ENCODE measurements around the gene HIVEP3. TPM values are rescaled to one million over a fixed set of nuclear protein-coding genes. Genes with fewer than 3 reads are reported as not detected.

Gene HIVEP3
- total and polyA plus RNA-seq, 3 experiments from 2014 or later, result 15.1 to 24.0 (median 23.0) TPM

GRCh38 chr1:41650028-41650880 is 268.5 kb downstream of the HIVEP3 start:
- no peaks in the 10 kb centered on the region for H3K27me3 ChIP-seq (ENCODE audit: insufficient read depth, low read length, poor library complexity, severe bottlenecking)
- H3K36me3 Mint-ChIP-seq, result no peaks in the 10 kb centered on the region
- peaks cover 22 to 41% (median 33%) of the 10 kb centered on the region in 3 donors for H3K4me1 Mint-ChIP-seq
- H3K9me3 Mint-ChIP-seq, result no peaks in the 10 kb centered on the region
- no peaks in the 10 kb centered on the region for H3K36me3 ChIP-seq (ENCODE audit: insufficient read depth, low read length)
- H3K4me1 ChIP-seq (ENCODE audit: insufficient read depth, low read length), result peaks cover 13% of the 10 kb centered on the region
- H3K27ac ChIP-seq (ENCODE audit: low read depth, low read length), result no peak overlapping the region
- H3K4me3 ChIP-seq (ENCODE audit: low read length), result no peak overlapping the region
- ChIA-PET POLR2A (no interaction called here), CTCF (interaction anchor here (0.7 kb wide), 1 partner anchor 155 kb away, joined by 3 read pairs; no protein-coding TSS in a partner anchor)
- peak overlapping the region in 5 of 8 donors; percentile 12 to 78 (median 45) for H3K27ac Mint-ChIP-seq
- H3K27me3 Mint-ChIP-seq, result no peaks in the 10 kb centered on the region
- H3K4me3 Mint-ChIP-seq, result peak overlapping the region in 3 of 7 donors; percentile 17 to 68 (median 48)
- no peaks in the 10 kb centered on the region for H3K9me3 ChIP-seq (ENCODE audit: low read length)
- peak in 1 of 5 donors; percentile 16 for DNase-seq

GRCh38 chr1:41649396-41650027 is 269.2 kb downstream of the HIVEP3 start:
- Mint-ChIP-seq H3K9me3 (no peaks in the 10 kb centered on the region), H3K36me3 (no peaks in the 10 kb centered on the region), H3K4me3 (peak overlapping the region in 1 of 7 donors; percentile 41), H3K4me1 (peaks cover 22 to 35% (median 29%) of the 10 kb centered on the region in 3 donors), H3K27ac (peak overlapping the region in 2 of 8 donors; percentile 35 to 72), H3K27me3 (no peaks in the 10 kb centered on the region)
- CTCF ChIA-PET, result no interaction called here
- no peaks in the 10 kb centered on the region for H3K9me3 ChIP-seq (ENCODE audit: low read length)
- no peak overlapping the region for H3K27ac ChIP-seq (ENCODE audit: low read depth, low read length)
- DNase-seq, result no peak
- peaks cover 13% of the 10 kb centered on the region for H3K4me1 ChIP-seq (ENCODE audit: insufficient read depth, low read length)
- no peak overlapping the region for H3K4me3 ChIP-seq (ENCODE audit: low read length)
- POLR2A ChIA-PET, result no interaction called here
- no peaks in the 10 kb centered on the region for H3K36me3 ChIP-seq (ENCODE audit: insufficient read depth, low read length)
- no peaks in the 10 kb centered on the region for H3K27me3 ChIP-seq (ENCODE audit: insufficient read depth, low read length, poor library complexity, severe bottlenecking)

DNA sequence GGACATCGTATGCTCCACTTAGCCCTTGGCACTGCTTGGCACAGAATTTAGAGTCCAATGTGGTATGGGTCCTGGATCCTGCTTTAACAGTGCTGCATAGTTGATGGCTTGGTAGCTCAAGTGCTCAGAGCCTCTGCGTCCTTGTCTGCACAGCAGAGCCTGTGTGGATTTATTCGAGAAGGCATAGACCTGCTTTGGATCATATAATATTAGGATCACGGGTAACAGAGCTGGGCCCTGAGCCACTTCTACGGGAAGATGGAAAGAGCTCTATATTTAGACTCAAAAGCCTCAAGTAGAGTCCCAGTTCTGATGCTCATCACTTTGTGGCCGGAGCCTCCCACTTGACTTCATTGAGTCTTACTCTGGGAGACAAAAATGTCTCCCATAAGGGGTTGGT is 269.9 kb downstream of the HIVEP3 start:
- Histone ChIP-seq H3K27ac (ENCODE audit: low read depth, low read length) (no peak overlapping the region), H3K4me1 (ENCODE audit: insufficient read depth, low read length) (peaks cover 13% of the 10 kb centered on the region), H3K4me3 (ENCODE audit: low read length) (no peak overlapping the region), H3K36me3 (ENCODE audit: insufficient read depth, low read length) (no peaks in the 10 kb centered on the region), H3K27me3 (ENCODE audit: insufficient read depth, low read length, poor library complexity, severe bottlenecking) (no peaks in the 10 kb centered on the region), H3K9me3 (ENCODE audit: low read length) (no peaks in the 10 kb centered on the region)
- no peaks in the 10 kb centered on the region for H3K36me3 Mint-ChIP-seq
- CTCF ChIA-PET, result no interaction called here
- DNase-seq, result no peak
- H3K4me3 Mint-ChIP-seq, result no peak overlapping the region
- H3K27ac Mint-ChIP-seq, result no peak overlapping the region
- H3K27me3 Mint-ChIP-seq, result no peaks in the 10 kb centered on the region
- peaks cover 22 to 33% (median 26%) of the 10 kb centered on the region in 3 donors for H3K4me1 Mint-ChIP-seq
- POLR2A ChIA-PET, result no interaction called here
- no peaks in the 10 kb centered on the region for H3K9me3 Mint-ChIP-seq

DNA sequence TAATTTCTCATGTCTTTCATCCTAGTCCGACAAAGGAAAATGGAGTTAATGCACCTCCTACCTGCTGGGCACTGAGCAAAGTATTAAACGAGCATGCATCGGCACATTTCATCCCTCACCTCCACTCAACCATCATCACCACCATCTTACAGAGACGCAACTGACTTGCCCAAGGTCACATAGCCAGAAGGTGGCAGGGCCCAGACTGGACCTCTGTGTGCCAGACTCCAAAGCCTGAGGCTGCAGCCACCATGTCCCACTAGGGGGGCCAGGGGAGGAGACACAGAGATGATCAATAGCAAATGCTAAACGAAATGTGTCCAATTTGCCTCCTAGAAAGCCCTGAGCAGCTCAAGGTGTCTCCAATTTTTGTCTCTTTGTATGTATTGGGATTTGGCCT is 270.5 kb downstream of the HIVEP3 start:
- Histone ChIP-seq H3K27ac (ENCODE audit: low read depth, low read length) (no peak overlapping the region), H3K27me3 (ENCODE audit: insufficient read depth, low read length, poor library complexity, severe bottlenecking) (no peaks in the 10 kb centered on the region), H3K36me3 (ENCODE audit: insufficient read depth, low read length) (no peaks in the 10 kb centered on the region), H3K4me1 (ENCODE audit: insufficient read depth, low read length) (peaks cover 13% of the 10 kb centered on the region), H3K9me3 (ENCODE audit: low read length) (no peaks in the 10 kb centered on the region), H3K4me3 (ENCODE audit: low read length) (no peak overlapping the region)
- ChIA-PET POLR2A (no interaction called here), CTCF (no interaction called here)
- no peak overlapping the region for H3K4me3 Mint-ChIP-seq
- H3K4me1 Mint-ChIP-seq, result peaks cover 20 to 30% (median 22%) of the 10 kb centered on the region in 3 donors
- no peak for DNase-seq
- H3K27me3 Mint-ChIP-seq, result no peaks in the 10 kb centered on the region
- no peaks in the 10 kb centered on the region for H3K36me3 Mint-ChIP-seq
- H3K27ac Mint-ChIP-seq, result peak overlapping the region in 1 of 8 donors; percentile 49
- H3K9me3 Mint-ChIP-seq, result no peaks in the 10 kb centered on the region

DNA sequence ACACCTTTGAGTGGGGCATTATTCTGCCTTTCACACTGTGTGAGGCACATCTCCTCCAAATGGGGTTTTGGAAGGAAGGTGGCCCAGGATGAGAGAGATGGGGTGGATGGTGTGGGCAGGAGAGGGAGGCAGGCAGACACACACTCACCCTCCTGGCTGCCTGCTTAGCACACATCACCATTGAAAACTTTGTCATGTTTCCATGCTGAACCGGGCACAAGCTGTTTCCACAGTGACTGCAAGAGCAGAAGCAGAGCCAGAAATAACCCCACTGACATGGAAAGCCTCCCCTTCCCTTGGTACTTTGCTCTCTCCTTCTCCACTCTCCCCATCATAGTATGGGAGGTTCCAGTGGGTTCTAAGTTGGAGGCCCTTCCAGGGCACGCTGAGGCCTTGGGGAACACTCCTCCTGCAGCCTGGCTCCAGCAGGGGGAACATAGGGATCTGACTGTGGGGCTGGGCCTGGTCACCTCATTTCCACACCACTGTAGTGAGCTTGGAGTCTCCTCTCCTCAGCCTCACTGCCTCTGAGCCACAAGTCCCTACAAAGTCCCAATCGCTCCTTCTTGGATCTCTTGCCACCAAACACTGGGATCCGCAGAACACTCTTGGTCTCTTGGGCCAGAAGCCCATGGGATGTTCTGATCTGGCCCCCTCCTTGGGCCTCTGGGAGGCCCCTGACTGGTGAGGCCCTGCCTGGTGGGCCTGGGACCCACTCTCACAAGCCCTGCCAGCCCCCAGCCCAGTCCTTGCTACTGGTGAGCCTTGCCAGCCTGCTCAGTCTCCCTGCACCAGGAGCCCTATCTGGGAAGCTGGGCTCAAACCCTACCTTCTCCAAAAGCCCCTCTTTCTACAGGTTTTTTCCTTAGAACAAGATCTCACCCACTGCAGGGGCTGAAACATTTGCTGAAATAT is 271.2 kb downstream of the HIVEP3 start:
- CTCF ChIA-PET, result no interaction called here
- POLR2A ChIA-PET, result no interaction called here
- Mint-ChIP-seq H3K36me3 (no peaks in the 10 kb centered on the region), H3K4me3 (no peak overlapping the region), H3K27ac (peak overlapping the region in 1 of 8 donors; percentile 38), H3K4me1 (peaks cover 17 to 24% (median 22%) of the 10 kb centered on the region in 3 donors), H3K9me3 (no peaks in the 10 kb centered on the region), H3K27me3 (no peaks in the 10 kb centered on the region)
- H3K36me3 ChIP-seq (ENCODE audit: insufficient read depth, low read length), result no peaks in the 10 kb centered on the region
- no peak overlapping the region for H3K27ac ChIP-seq (ENCODE audit: low read depth, low read length)
- H3K4me1 ChIP-seq (ENCODE audit: insufficient read depth, low read length), result peaks cover 13% of the 10 kb centered on the region
- H3K27me3 ChIP-seq (ENCODE audit: insufficient read depth, low read length, poor library complexity, severe bottlenecking), result no peaks in the 10 kb centered on the region
- no peak overlapping the region for H3K4me3 ChIP-seq (ENCODE audit: low read length)
- DNase-seq, result no peak
- H3K9me3 ChIP-seq (ENCODE audit: low read length), result no peaks in the 10 kb centered on the region

DNA sequence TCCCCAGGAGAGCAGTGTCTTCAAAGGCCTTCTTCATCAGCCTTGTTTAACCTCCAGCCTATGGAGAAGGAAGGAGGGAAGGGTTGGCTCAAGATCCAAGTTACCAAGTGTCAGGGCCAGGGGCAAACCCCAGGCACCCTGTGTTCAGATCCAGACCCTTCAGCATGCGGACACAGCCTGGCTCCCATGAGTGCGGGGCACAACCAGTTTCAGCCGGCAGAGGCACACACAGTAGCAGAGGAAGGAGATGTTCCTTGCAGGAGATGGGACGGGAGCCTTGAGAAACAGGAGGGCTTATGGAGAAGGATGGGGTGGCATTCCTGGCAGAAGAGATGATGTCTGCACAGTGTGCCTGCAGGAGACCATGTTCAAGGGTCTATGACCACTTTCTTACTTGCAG is 272.5 kb downstream of the HIVEP3 start:
- Histone ChIP-seq H3K36me3 (ENCODE audit: insufficient read depth, low read length) (no peaks in the 10 kb centered on the region), H3K27ac (ENCODE audit: low read depth, low read length) (no peak overlapping the region), H3K27me3 (ENCODE audit: insufficient read depth, low read length, poor library complexity, severe bottlenecking) (no peaks in the 10 kb centered on the region), H3K9me3 (ENCODE audit: low read length) (no peaks in the 10 kb centered on the region), H3K4me1 (ENCODE audit: insufficient read depth, low read length) (peaks cover 13% of the 10 kb centered on the region), H3K4me3 (ENCODE audit: low read length) (no peak overlapping the region)
- Mint-ChIP-seq H3K27ac (peak overlapping the region in 2 of 8 donors; percentile 45 to 74), H3K4me3 (no peak overlapping the region), H3K9me3 (no peaks in the 10 kb centered on the region), H3K36me3 (no peaks in the 10 kb centered on the region), H3K27me3 (no peaks in the 10 kb centered on the region), H3K4me1 (peaks cover 17 to 20% (median 19%) of the 10 kb centered on the region in 3 donors)
- DNase-seq, result no peak
- CTCF ChIA-PET, result no interaction called here
- POLR2A ChIA-PET, result no interaction called here

- no peak overlapping the region for H3K27ac ChIP-seq (ENCODE audit: low read depth, low read length)
- H3K36me3 Mint-ChIP-seq, result no peaks in the 10 kb centered on the region
- no peaks in the 10 kb centered on the region for H3K9me3 Mint-ChIP-seq
- H3K27me3 Mint-ChIP-seq, result no peaks in the 10 kb centered on the region
- no peak overlapping the region for H3K4me3 Mint-ChIP-seq
- no peaks in the 10 kb centered on the region for H3K9me3 ChIP-seq (ENCODE audit: low read length)
- H3K4me1 Mint-ChIP-seq, result peaks cover 8 to 16% (median 11%) of the 10 kb centered on the region in 3 donors
- POLR2A ChIA-PET, result no interaction called here
- no peaks in the 10 kb centered on the region for H3K36me3 ChIP-seq (ENCODE audit: insufficient read depth, low read length)
- H3K27me3 ChIP-seq (ENCODE audit: insufficient read depth, low read length, poor library complexity, severe bottlenecking), result no peaks in the 10 kb centered on the region
- CTCF ChIA-PET, result no interaction called here
- peak overlapping the region in 4 of 8 donors; percentile 26 to 82 (median 64) for H3K27ac Mint-ChIP-seq
- H3K4me3 ChIP-seq (ENCODE audit: low read length), result no peak overlapping the region
- peaks cover 5% of the 10 kb centered on the region for H3K4me1 ChIP-seq (ENCODE audit: insufficient read depth, low read length)
- DNase-seq, result no peak
These were observed 273.7 kb downstream of the HIVEP3 start for GRCh38 chr1:41645062-41645461.
